Left ventricle myocardium inferior (tissue), 1 donor: ENCODE results near the gene ERC1. TPM values are rescaled to one million over a fixed set of nuclear protein-coding genes. Genes with fewer than 3 reads are reported as not detected.

ENCODE experiments used
- DNase-seq: peaks from one replicate; pipeline ENCODE4 v3.0.0-alpha.2; 2020
- H3K27ac ChIP-seq: fragments of 200-600 bp; replicated peaks from 2 replicates; pipeline ENCODE4 v1.8.0; 2021
- H3K27me3 ChIP-seq: fragments of 200-600 bp; 2 replicates; pipeline ENCODE4 v1.8.0; 2021; ENCODE audit warnings: low read depth
- H3K36me3 ChIP-seq: fragments of 200-600 bp; 2 replicates; pipeline ENCODE4 v1.8.0; 2021
- H3K4me1 ChIP-seq: fragments of 200-600 bp; 2 replicates; pipeline ENCODE4 v1.8.0; 2021
- H3K4me3 ChIP-seq: fragments of 200-600 bp; 2 replicates; pipeline ENCODE4 v1.8.0; 2021; ENCODE audit warnings: mild to moderate bottlenecking, moderate library complexity
- H3K9me3 ChIP-seq: fragments of 200-600 bp; replicated peaks from 2 replicates; pipeline ENCODE4 v1.8.0; 2021
- intact Hi-C: fragments of 100-400 bp; cut with micrococcal nuclease; formaldehyde crosslinking; loops from one replicate; pipeline ENCODE4 v1.11.0; 2022
- total RNA-seq: library from RNA; stranded (reverse); fragmentation: NEBNext Ultra II Directional; extraction: Animal tissue kit (Norgen Biotek cat#: 25700); gene quantifications from one replicate; pipeline ENCODE4 v1.2.1, GENCODE V29; 2021
- TF ChIP-seq, protein P1 (sequence below): fragments of 200-600 bp; IDR thresholded peaks from 2 replicates; pipeline ENCODE4 v1.8.0; 2021; ENCODE audit warnings: antibody characterized with exemption, mild to moderate bottlenecking, borderline replicate concordance
- donor health status: DM: no; HTN: yes; CAD: no; lungs with severe emphysema.

ERC1 gene
- total RNA-seq, 1 donor from 2014 or later, result 50.8 TPM

DNA sequence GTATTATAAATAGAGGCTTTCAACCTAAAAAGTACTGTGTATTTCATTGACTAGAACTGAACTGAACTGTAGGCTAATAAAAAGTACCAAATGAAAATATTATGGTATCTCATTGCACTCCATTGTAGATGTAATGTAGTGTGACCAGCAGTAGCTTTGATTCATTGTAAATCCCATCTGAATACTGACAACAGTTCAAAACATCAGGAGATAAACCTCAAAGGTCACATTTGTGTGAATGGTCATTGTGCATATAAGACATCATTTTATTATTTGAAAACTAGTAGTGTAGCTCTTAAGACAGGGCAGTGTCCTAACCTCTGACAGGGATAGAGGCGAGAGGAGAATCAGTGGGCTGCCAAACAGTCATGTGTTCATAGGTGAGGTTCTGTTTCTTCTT lies 316.8 kb downstream of the ERC1 start:
- H3K4me3 ChIP-seq, result no peak overlapping the region
- no peaks in the 10 kb centered on the region for H3K27me3 ChIP-seq
- H3K27ac ChIP-seq, result no peak overlapping the region
- DNase-seq, result no peak
- TF ChIP-seq, protein P1, sequence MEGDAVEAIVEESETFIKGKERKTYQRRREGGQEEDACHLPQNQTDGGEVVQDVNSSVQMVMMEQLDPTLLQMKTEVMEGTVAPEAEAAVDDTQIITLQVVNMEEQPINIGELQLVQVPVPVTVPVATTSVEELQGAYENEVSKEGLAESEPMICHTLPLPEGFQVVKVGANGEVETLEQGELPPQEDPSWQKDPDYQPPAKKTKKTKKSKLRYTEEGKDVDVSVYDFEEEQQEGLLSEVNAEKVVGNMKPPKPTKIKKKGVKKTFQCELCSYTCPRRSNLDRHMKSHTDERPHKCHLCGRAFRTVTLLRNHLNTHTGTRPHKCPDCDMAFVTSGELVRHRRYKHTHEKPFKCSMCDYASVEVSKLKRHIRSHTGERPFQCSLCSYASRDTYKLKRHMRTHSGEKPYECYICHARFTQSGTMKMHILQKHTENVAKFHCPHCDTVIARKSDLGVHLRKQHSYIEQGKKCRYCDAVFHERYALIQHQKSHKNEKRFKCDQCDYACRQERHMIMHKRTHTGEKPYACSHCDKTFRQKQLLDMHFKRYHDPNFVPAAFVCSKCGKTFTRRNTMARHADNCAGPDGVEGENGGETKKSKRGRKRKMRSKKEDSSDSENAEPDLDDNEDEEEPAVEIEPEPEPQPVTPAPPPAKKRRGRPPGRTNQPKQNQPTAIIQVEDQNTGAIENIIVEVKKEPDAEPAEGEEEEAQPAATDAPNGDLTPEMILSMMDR, result no peak
- H3K4me1 ChIP-seq, result peaks cover 58% of the 10 kb centered on the region
- H3K9me3 ChIP-seq, result no peaks in the 10 kb centered on the region
- intact Hi-C loops, result no loop called here
- peaks cover 2% of the 10 kb centered on the region for H3K36me3 ChIP-seq

DNA sequence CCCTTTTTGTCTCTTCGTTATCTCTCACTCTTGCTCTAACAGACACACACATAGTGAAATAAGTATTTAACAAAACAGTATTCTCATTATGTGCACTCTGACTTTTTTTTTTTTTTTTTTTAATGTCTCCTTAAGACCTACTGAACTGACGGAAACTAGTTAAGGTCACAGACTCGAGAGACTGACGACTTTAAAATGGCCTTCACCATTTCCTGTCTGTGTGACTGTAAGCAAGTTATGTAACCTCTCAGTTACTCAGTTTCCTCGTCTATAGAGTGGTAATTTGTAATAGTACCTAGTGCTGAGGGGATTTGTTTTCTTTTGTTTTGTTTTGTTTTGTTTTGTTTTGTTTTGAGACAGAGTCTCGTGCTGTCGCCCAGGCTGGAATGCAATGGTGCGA lies 318.6 kb downstream of the ERC1 start:
- no peak overlapping the region for H3K27ac ChIP-seq

DNA sequence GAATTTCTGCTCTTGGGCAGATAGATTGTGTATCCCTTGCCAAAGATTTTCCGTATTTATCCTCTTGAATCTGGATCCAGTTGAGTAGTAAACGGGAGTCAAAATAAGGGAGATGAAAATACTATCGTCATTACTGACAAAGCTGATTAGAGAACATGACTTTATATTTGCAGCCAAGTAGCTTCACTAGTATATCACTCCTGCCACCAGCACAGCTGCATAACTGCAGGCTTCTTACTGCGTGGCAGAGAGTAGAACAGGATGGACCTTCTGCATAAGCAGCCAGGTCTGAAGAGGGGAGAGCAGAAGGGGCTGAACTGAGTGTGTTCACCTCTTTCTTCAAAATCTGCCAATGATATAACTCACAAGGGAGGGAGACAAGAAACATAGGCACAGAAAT lies 319.6 kb downstream of the ERC1 start:
- TF ChIP-seq, protein P1, result no peak
- H3K9me3 ChIP-seq, result peaks cover 20% of the 10 kb centered on the region
- H3K27ac ChIP-seq, result no peak overlapping the region
- DNase-seq, result no peak
- peaks cover 30% of the 10 kb centered on the region for H3K36me3 ChIP-seq
- H3K4me1 ChIP-seq, result peaks cover 44% of the 10 kb centered on the region
- H3K27me3 ChIP-seq, result no peaks in the 10 kb centered on the region
- intact Hi-C loops, result no loop called here
- H3K4me3 ChIP-seq, result no peak overlapping the region

More for the DNA sequence above, 318.6 kb downstream of the ERC1 start:
- TF ChIP-seq, protein P1, result no peak
- Histone ChIP-seq H3K36me3 (peaks cover 20% of the 10 kb centered on the region), H3K4me3 (no peak overlapping the region), H3K9me3 (peaks cover 15% of the 10 kb centered on the region), H3K4me1 (peaks cover 54% of the 10 kb centered on the region), H3K27me3 (no peaks in the 10 kb centered on the region)
- no peak for DNase-seq
- intact Hi-C loops, result no loop called here

DNA sequence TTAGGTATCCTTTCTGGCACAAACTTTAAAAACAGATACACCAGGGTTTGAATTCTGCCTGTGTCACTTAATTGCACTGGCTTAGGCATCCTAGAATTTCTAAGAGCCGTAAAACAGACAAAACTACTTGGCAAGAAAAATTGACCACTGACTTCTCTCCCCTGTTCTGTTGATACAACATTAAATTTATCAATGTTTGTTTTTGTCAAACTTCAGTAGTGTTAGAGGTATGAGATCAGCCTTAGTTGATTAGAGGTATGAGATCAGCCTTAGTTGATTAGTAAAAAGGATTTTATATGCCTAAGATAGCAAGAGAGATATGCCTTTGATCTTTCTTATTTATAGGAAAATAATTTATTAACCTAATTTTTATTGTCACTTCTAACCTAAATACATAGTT lies 320.1 kb downstream of the ERC1 start:
- Histone ChIP-seq H3K9me3 (peaks cover 20% of the 10 kb centered on the region), H3K4me1 (peaks cover 39% of the 10 kb centered on the region), H3K27ac (no peak overlapping the region), H3K36me3 (peaks cover 31% of the 10 kb centered on the region), H3K27me3 (no peaks in the 10 kb centered on the region), H3K4me3 (no peak overlapping the region)
- TF ChIP-seq, protein P1, result no peak
- intact Hi-C loops, result no loop called here
- DNase-seq, result no peak

DNA sequence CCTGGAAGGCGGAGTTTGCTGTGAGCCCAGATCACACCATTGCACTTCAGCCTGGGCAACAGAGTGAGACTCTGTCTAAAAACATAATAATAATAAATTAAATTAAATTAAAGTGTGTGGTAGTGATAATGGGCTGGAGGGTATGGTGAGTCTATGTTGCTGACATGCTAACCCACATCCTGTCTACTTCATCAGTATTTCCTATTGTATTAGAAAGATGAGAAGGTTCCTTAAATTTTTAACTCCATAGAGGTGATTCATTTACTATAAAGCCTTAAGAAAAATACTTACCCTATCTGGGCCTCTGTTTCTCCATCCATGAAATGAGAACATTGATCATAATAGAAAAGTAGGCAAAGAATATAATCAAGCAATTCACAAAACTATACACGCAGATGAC lies 322.9 kb downstream of the ERC1 start:
- intact Hi-C loops, result no loop called here
- peaks cover 20% of the 10 kb centered on the region for H3K9me3 ChIP-seq

More for the DNA sequence above, 322.9 kb downstream of the ERC1 start:
- H3K27ac ChIP-seq, result no peak overlapping the region
- DNase-seq, result no peak
- H3K36me3 ChIP-seq, result peaks cover 31% of the 10 kb centered on the region
- peaks cover 29% of the 10 kb centered on the region for H3K4me1 ChIP-seq
- TF ChIP-seq, protein P1, result no peak
- no peaks in the 10 kb centered on the region for H3K27me3 ChIP-seq
- H3K4me3 ChIP-seq, result no peak overlapping the region
